Common myeloid progenitor, CD34-positive (primary cell): Measurements from ENCODE around the gene CPA2. TPM values are rescaled to one million over a fixed set of nuclear protein-coding genes. Genes with fewer than 3 reads are reported as not detected.
"Not testable (repeated sequence)": the region's sequence is repeated elsewhere in the genome, so short reads cannot be mapped to it uniquely, and the experiment has no call there.

ENCODE experiments used
- CTCF ChIA-PET: fragments of 350-600 bp; sonication (Branson Sonifier 250); formaldehyde crosslinking; loops from one replicate; lab custom pipeline; 2021; ENCODE audit warnings: antibody characterized with exemption; lab: Charles Lee
- POLR2A ChIA-PET: fragments of 350-600 bp; sonication (Branson Sonifier 250); formaldehyde crosslinking; loops from one replicate; lab custom pipeline; 2021; ENCODE audit warnings: antibody characterized with exemption; lab: Charles Lee
- DNase-seq, 3 donors: peaks; one replicate each; pipeline versions ENCODE4 v3.0.0 to v3.0.0-alpha.2; 2013
- H3K27ac ChIP-seq, 2 experiments: 1 replicate in 1 of 2; 2 replicates in 1 of 2; pipeline ENCODE4 v1.7.0; 2013; ENCODE audit warnings: inconsistent platforms in 2 of 2, low read length in 2 of 2, mild to moderate bottlenecking in 2 of 2, low read depth in 1 of 2, moderate library complexity in 1 of 2; ENCODE audit not compliant: severe bottlenecking in 2 of 2, insufficient read depth in 1 of 2, poor library complexity in 1 of 2
- H3K27me3 ChIP-seq, 5 experiments: replicated peaks in 2 of 5; 1 replicate in 3 of 5; 2 replicates in 2 of 5; pipeline versions ENCODE4 v1.6.1 to v1.7.0; 2013; ENCODE audit warnings: low read length in 4 of 5, mild to moderate bottlenecking in 2 of 5, moderate library complexity in 2 of 5, inconsistent platforms in 1 of 5; ENCODE audit not compliant: insufficient read depth in 5 of 5, control insufficient read depth in 4 of 5
- H3K36me3 ChIP-seq, 4 experiments: 1 replicate in 2 of 4; 2 replicates in 2 of 4; pipeline versions ENCODE4 v1.6.1 to v1.7.0; 2013; ENCODE audit warnings: low read length in 3 of 4, control low read depth in 1 of 4, mild to moderate bottlenecking in 1 of 4; ENCODE audit not compliant: control insufficient read depth in 4 of 4, insufficient read depth in 4 of 4
- H3K4me1 ChIP-seq, 4 experiments: 1 replicate in 3 of 4; 2 replicates in 1 of 4; pipeline versions ENCODE4 v1.6.1 to v1.7.1; 2013; ENCODE audit warnings: low read length in 3 of 4, mild to moderate bottlenecking in 3 of 4, control low read depth in 1 of 4, inconsistent platforms in 1 of 4, moderate library complexity in 1 of 4; ENCODE audit not compliant: control insufficient read depth in 4 of 4, insufficient read depth in 4 of 4; ENCODE audit errors: control extremely low read depth in 1 of 4
- H3K4me3 ChIP-seq, 7 experiments: 1 replicate in 4 of 7; 2 replicates in 3 of 7; pipeline versions ENCODE4 v1.5.1 to v1.7.0; 2013; ENCODE audit warnings: mild to moderate bottlenecking in 7 of 7, low read length in 6 of 7, moderate library complexity in 6 of 7, inconsistent platforms in 2 of 7, low read depth in 2 of 7, control low read depth in 1 of 7; ENCODE audit not compliant: insufficient read depth in 4 of 7, control insufficient read depth in 1 of 7; ENCODE audit errors: extremely low read depth in 1 of 7
- H3K9me3 ChIP-seq, 5 experiments: 1 replicate in 4 of 5; 2 replicates in 1 of 5; pipeline versions ENCODE4 v1.6.1 to v1.7.1; 2013; ENCODE audit warnings: low read length in 4 of 5, mild to moderate bottlenecking in 2 of 5, inconsistent platforms in 1 of 5, low read depth in 1 of 5, moderate library complexity in 1 of 5; ENCODE audit not compliant: control insufficient read depth in 4 of 5, insufficient read depth in 2 of 5; ENCODE audit errors: control extremely low read depth in 1 of 5
- WGBS: methylation state at CpG from one replicate; pipeline ENCODE4 v1.1.5; 2013; ENCODE audit not compliant: insufficient coverage; 5-methylcytosine and 5-hydroxymethylcytosine counted together
- polyA plus RNA-seq: library from polyadenylated mRNA; unstranded; fragments of 120-200 nt; gene quantifications from one replicate; pipeline ENCODE4 v1.2.1, GENCODE V29; 2013

The CPA2 gene
- 0.04 TPM for polyA plus RNA-seq

DNA sequence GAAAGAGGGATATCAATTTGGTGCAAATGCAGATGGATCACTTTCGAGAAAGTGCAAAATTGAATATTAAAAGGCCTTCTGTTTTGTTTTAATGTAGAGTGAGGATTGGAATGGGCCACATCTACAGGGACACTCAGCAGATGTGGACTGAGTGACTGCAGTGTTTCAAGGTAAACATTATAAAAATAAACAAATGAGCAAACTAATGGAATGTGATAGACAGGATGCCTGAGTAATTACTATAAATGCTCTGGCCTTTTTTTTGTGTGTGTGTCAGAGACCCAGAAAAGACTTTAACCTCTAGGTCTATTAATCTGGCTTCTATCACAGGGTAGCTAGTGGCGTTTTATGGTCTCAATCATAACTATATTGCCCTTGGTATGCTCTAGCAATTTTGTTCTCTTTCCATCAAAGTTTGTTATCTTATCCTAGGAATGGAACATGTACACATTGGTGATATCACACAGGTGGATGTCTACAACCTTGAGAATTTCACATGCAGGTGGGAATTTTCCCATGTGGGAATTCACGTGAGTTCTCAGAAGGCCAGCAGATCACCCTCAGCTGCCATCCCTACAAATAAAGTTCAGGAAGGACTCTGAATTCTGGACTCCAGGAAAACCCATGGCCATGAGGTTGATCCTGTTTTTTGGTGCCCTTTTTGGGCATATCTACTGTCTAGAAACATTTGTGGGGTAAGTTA, at the start of gene CPA2:
Gene CPA2, plus strand, starts transcription at position 606 of the 703 bp plus-strand sequence. Its CDS starts 19 bp downstream, at position 625.
- Histone ChIP-seq H3K4me3 (no peak within 1 kb of the TSS), H3K4me1 (peaks cover 0 to 17% (median 2%) of the 10 kb centered on the region in 4 experiments), H3K9me3 (peaks cover 0 to 5% (median 1%) of the 10 kb centered on the region in 5 experiments), H3K27me3 (no peaks in the 10 kb centered on the region), H3K36me3 (no peaks in the 10 kb centered on the region), H3K27ac (no peak within 1 kb of the TSS)
- no peak for DNase-seq
- ChIA-PET CTCF (no interaction called here), POLR2A (no interaction called here)
- 97% methylated on average over 3 of the region's 3 CpGs for WGBS

DNA sequence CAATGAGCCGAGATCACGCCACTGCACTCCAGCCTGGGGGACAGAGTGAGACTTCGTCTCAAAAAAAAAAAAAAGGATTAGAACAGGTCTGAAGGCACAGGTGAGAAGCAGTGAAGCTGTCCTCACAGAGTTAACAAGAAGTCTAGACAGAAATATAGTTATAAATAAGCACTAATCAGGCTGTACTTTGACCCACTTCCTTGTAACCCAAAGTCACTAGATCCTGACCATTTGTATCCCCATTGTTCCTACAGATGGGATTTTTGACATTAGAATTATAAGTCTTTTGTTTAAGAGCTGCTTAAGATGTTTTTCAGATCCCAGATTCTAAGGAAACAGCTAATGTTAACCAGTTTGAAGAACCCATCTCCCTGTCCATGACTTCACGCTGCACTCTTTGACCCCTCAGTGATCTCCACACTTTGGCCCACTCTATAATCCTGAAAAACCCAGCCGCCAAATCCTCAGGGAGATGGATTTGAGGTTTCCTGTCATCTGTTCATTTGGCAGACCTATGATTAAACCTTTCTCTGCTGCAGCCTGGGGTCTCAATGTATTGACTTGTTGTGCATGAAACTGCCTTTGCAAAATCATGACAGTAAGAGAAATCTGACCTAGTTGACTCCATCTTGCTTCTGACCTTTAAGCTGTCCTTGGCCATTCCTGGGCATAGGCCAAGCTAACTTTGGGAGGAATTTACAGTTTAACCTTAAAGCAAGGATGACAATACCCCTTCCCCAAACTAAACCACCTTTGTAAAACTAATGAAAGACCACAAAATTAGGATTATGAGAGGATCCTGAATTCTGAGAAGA, 47.6 kb upstream of the CPA2 start:
- H3K4me1 ChIP-seq = no peaks in the 10 kb centered on the region
- H3K9me3 ChIP-seq = peaks cover 0 to 3% (median 0%) of the 10 kb centered on the region in 5 experiments
- H3K4me3 ChIP-seq = no peak overlapping the region
- H3K27me3 ChIP-seq = peaks cover 0 to 1% (median 0%) of the 10 kb centered on the region in 5 experiments
- ChIA-PET POLR2A (interaction anchor here (0.6 kb wide), 1 partner anchor 495 kb away, joined by 4 read pairs; no protein-coding TSS in a partner anchor), CTCF (interaction anchor here (1.4 kb wide), 1 partner anchor 17 kb away, joined by 3 read pairs; no protein-coding TSS in a partner anchor)
- DNase-seq = no peak
- WGBS = 97% methylated on average over 5 of the region's 5 CpGs
- no peak overlapping the region for H3K27ac ChIP-seq
- no peaks in the 10 kb centered on the region for H3K36me3 ChIP-seq

DNA sequence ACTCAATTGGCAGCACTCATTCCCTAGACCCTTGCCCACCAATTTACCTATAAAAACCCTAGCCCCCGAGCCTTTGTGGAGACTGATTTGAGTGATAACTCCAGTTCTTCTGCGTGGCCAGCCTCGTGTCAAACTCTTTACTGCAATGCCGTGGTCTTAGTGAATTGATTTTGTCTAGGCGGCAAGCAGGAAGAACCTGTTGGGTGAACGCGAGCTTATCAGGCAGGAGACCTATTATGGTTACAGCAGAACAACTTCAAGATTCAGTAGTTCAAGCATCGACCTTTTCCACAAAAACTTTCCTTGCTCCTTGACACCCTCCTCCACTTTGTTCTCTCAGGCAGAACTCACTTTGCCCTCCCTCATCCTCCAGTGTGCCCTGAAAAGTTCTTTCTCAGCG, 46.8 kb upstream of the CPA2 start:
- WGBS = 95% methylated on average over 9 of the region's 9 CpGs
- peaks cover 0 to 1% (median 0%) of the 10 kb centered on the region in 5 experiments for H3K27me3 ChIP-seq
- POLR2A ChIA-PET = no interaction called here
- H3K27ac ChIP-seq = no peak overlapping the region
- H3K4me3 ChIP-seq = no peak overlapping the region
- peaks cover 0 to 3% (median 0%) of the 10 kb centered on the region in 5 experiments for H3K9me3 ChIP-seq
- no peaks in the 10 kb centered on the region for H3K4me1 ChIP-seq
- CTCF ChIA-PET = interaction anchor here (1.4 kb wide), 1 partner anchor 16 kb away, joined by 3 read pairs; no protein-coding TSS in a partner anchor
- no peak for DNase-seq
- no peaks in the 10 kb centered on the region for H3K36me3 ChIP-seq

DNA sequence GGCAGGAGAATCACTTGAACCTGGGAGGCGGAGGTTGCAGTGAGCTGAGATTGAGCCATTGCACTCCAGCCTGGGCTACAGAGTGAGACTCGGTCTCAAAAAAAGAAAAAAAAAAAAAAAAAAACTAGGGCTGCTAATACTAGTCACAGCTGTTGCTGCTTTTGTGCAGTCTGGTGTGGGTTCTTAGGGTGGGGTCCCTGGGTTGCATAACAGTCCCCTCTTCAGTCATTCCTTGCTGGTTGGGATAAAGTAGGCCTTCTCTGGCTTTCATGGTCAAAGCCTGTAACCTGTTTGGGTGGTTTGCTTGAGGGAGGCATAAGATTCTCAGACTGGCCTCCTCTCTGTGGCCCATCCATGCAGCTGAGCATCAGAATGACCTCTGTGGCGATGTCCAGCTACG, 44.9 kb upstream of the CPA2 start:
- CTCF ChIA-PET = no interaction called here
- no peak for DNase-seq
- H3K27me3 ChIP-seq = no peaks in the 10 kb centered on the region
- peaks cover 0 to 3% (median 0%) of the 10 kb centered on the region in 5 experiments for H3K9me3 ChIP-seq
- POLR2A ChIA-PET = no interaction called here
- no peak overlapping the region for H3K4me3 ChIP-seq
- H3K27ac ChIP-seq = no peak overlapping the region
- H3K36me3 ChIP-seq = no peaks in the 10 kb centered on the region
- 80% methylated on average over 3 of the region's 4 CpGs for WGBS
- H3K4me1 ChIP-seq = no peaks in the 10 kb centered on the region

DNA sequence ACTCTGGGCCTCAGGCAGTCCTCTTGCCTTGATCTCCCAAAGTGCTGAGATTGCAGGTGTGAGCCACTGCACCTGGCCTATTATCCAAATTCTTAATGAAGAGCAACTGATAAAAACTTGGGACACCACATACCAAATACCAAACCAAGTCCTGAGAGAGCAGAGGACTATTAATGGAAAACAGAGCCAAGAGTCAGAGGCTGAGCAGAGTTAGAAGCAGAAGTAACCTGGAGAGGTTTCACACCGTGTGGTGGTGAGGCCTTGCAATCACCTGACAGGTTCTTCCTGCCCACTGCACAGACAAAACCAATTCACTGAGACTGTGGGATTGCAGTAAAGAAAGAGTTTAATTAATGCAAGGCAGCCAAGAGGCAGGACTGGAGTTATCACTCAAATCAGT, 43.0 kb upstream of the CPA2 start:
- ChIA-PET CTCF (no interaction called here), POLR2A (no interaction called here)
- Histone ChIP-seq H3K4me3 (no peak overlapping the region), H3K27ac (no peak overlapping the region), H3K36me3 (no peaks in the 10 kb centered on the region), H3K9me3 (peaks cover 0 to 3% (median 0%) of the 10 kb centered on the region in 5 experiments), H3K27me3 (no peaks in the 10 kb centered on the region), H3K4me1 (no peaks in the 10 kb centered on the region)
- 29% methylated on average over 1 of the region's 1 CpG for WGBS
- no peak for DNase-seq

DNA sequence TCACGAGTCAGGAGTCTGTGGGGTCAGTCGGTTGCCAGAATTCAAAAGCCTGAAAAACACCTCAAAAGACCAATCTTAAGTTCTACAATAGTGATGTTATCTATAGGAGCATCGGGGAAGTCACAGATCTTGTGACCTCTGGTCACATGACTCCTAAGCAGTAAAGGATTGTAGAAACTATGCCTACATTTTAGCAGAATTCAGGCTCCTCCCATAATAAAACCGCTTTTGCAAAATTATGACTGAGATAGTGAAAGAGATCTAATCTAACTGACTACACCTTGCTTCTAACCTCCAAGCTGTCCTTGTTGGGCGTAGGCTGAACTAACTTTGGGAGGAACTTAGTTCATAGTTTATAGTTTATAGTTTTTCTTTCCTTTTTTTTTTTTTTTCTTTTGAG, 42.5 kb upstream of the CPA2 start:
- Histone ChIP-seq H3K4me3 (no peak overlapping the region), H3K4me1 (peaks cover 0 to 4% (median 0%) of the 10 kb centered on the region in 4 experiments), H3K27me3 (no peaks in the 10 kb centered on the region), H3K36me3 (no peaks in the 10 kb centered on the region), H3K9me3 (peaks cover 0 to 3% (median 0%) of the 10 kb centered on the region in 5 experiments), H3K27ac (no peak overlapping the region)
- ChIA-PET POLR2A (no interaction called here), CTCF (no interaction called here)
- no peak for DNase-seq
- no CpG with 5 or more reads among the region's 5 CpGs for WGBS

DNA sequence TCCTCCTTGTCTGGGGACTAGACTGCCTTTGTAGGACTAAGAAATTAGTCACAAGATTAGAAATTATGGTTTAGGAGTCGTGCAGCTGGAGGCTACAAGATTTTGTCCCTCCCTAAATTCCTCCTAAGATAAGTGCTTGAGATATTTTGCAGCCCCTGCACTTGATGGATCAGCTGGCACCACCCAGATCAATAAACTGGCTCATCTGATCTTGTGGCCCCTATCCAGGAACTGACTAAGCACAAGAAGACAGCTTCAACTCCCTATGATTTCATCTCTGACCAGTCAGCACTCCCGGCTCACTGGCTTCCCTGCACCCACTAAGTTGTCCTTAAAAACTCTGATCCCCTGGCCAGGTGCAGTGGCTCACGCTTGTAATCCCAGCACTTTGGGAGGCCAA, 41.7 kb upstream of the CPA2 start:
- DNase-seq, H3K36me3 ChIP-seq, CTCF ChIA-PET, H3K27ac ChIP-seq, H3K9me3 ChIP-seq, POLR2A ChIA-PET, H3K4me3 ChIP-seq, H3K4me1 ChIP-seq, H3K27me3 ChIP-seq: not testable (repeated sequence)
- 89% methylated on average over 2 of the region's 3 CpGs for WGBS
